Activated CD4-positive, alpha-beta T cell treated with anti-CD3 and anti-CD28 coated beads, Interleukin-2, amount 50 U/mL, for 24 hours (primary cell): ENCODE data around the gene ACVR1.

Experiments used
- DNase-seq, 2 donors: peaks; one replicate each; pipeline ENCODE4 v3.0.0-alpha.2; 2020; ENCODE audit warnings: low read depth in 1 of 2, low spot score in 1 of 2

ACVR1 gene

DNA sequence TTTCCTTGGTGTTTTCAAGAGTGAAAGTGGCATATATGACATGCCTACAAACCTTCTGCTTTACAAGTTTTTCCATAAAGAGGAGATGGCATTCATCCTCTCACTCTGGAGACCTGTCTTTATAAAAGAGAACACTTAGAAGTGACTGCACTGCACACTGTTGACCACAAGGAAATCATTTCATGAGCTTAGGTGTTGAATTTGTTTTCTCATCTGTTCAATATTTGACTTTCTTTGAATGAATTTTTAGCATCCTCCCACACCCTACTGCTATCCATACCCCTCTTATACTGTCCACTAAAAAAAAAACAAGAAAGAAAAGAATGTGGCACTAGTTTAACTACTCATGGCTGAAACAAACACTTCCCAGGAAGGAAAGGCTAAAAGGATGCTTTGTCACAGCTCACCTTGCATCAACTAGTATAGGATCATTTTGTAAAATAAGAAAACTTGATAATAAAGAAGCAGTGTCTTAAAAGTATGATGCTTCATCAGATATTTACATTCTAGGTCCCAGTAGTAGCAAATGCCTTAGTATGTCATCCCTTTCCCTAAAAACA lies 83.0 kb downstream of the ACVR1 start:
- no peak for DNase-seq

- DNase-seq: no peak
Observed at GRCh38 chr2:157792335-157793052, 83.6 kb downstream of the ACVR1 start.

DNA sequence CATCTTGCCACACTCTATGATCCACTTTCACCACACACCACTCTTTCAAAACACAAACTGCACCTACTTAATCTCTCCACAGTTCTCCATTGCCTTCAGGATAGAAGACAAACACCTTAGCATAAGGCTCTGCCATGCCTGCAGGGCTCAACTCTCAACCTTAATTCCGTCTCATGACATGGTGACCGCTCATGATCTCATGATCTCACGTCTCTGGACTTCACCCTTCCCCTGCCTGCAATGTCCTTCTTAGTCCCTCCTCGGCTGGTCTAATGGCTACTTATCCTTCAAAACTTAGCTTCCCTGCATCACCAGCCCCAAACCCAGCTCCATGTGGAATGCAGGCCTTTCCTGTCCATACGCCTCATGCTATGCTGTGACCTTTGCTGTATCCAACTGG lies 85.3 kb downstream of the ACVR1 start:
- no peak for DNase-seq

DNA sequence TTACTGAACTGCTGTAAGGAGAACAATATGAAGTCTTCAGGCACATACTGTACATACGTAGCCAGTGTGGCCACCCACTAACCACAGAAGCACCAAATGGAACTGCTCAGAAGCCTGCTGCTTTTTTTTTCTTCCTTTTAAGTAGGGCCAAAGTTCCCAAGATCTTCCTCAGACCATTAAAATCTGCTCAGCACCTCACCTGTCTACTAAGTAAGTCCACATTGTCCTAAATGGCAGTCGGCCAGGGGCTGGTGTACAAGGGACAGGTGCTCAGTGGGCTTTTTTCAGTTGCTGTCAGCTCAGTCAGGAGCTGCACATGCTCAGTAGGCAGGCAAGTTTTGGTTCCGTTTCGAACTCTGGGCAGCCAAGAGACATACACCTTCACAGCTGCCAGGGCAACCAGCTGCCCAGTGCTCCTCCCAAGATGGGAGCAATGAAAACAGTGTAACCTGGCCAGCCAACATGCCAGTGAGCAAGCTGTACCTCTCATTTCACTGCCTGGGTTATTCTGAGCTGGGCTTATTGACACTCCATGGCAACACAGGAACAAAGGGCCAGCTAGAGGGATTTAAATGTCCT lies 86.1 kb downstream of the ACVR1 start:
- DNase-seq: no peak

GRCh38 chr2:157789256-157789655 lies 86.9 kb downstream of the ACVR1 start:
- DNase-seq: no peak

DNA sequence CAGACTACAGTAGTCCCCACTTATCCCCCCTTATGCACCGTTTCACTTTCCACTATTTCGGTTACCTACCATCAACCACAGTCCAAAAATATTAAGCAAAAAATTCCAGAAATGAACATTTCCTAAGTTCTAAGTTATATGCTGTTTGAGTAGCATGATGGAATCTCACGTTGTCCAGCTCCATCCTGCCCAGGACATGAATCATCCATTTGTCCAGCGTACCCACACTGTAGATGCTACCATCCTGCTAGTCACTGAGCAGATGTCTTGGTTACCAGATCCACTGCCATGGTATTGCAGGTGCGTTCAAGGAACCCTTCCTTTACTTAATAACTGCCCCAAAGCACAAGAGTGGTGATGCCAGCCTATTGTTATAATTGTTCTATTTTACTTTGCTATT lies 87.9 kb downstream of the ACVR1 start:
- no peak for DNase-seq

DNA sequence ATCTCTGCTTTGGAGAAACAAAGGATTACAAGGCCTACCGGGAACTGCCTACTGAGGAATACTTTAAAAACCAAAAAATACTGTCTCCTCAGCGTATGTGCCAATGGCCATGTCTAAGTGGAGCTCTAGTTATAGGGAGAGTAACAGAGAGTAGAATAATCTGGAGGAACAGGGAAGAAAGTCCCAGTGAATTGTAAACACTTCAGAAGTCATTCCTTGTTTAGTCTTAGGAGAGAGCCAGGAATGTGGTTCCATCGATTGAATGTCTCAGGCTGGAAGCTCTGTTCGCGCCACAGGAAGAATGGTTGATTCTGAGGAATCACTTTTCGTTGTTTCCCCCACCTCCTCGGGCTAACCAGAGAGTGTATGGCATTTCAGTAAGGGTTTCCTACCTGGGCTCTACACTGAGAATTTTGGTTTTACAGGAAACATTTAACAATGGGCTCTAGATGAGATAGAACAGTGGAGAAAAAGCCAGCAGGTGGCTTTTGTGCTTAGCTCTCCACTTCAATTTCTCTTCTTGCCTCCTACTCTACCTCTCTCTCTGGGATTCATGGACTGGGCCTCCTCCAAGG lies 88.7 kb downstream of the ACVR1 start:
- DNase-seq: no peak

DNA sequence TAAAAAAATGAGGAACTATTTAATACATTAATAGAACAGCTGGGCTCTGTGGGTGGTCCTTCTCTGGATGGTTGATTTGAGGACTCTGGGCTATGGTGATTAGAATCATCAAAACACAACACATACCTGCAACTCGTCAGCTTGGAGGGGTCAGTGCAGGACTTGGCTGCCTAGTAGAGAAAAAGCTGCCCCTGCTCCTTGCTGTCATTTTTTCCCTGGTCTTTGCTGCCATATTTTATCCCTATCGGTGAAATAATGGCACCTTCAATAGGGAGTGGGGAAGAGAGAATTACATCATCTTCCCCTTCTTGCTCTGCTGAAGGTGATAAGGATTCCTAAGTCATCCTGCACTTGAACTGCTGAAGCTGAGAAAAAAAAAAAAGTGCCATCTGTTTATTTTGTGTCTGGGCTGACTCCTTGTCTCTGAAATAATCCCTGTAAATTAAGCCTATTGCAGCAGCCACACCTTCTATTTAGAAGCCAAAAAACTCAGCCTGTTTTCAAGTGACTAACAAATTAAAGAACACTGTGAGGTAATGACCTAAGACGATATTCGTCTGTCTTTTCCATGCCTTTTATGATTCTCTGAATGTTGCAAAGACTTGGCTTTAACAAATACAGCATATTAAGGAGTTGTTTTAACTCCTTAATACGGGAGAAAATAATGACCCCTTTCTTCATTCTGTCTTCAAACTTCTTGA lies 89.3 kb downstream of the ACVR1 start:
- no peak for DNase-seq

- no peak for DNase-seq
Observed at GRCh38 chr2:157785866-157786662, 90.1 kb downstream of the ACVR1 start.

DNA sequence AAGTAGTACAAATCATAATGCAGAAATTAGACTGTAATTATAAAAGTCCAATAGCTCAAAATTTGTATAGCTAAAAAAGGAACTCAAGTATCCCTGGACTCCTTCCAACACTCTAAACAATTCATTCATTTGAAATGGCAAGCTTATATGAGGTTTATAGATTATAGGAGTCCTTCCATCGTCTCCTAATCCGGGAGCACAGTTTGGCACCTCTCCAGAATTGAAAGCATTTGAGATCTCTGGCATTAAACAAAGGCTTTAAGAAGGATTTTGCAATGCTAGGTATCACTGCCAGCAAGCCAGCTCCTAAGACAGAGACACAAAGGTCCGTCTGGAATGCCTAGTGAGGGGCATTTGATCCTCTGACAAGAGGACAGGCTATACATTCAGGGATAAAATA lies 90.9 kb downstream of the ACVR1 start:
- DNase-seq: no peak

DNA sequence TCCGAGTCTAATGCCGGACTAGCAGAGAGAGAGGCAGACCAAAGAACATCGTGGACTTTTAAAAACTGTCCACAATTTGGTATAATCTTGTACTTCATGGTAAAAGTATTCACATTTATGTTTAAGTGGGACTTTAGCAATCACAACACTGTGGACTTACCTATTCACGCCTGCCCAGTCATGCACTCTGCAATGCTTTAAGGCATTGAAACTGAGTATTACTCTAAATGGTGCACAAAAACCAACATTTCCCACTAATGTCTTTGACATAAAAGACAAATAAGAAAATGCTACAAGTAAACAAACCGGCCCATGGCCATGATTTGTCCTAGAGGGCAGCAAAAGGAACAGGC lies 91.3 kb downstream of the ACVR1 start:
- no peak for DNase-seq

GRCh38 chr2:157784169-157784822 lies 91.8 kb downstream of the ACVR1 start:
- peak in 1 of 2 donors; percentile 11 for DNase-seq

DNA sequence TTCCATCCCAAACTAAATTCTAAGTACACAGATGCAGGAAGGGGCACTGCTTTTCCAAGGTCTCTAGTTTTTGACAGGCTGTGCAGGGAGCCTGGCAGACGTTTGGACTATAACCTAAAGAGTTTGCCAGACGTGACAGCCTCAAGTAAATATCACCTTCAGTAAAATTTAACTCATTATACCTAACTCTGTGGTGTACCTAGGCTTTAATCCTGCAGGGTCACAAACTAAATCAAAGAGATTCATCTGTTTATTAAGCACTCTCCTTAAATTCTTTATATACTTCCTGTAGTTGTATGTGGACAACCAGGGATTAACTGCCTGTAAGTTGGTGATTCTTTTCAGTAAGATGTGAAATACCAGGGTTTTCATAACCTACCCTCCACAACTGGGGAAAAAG lies 92.9 kb downstream of the ACVR1 start:
- no peak for DNase-seq

DNA sequence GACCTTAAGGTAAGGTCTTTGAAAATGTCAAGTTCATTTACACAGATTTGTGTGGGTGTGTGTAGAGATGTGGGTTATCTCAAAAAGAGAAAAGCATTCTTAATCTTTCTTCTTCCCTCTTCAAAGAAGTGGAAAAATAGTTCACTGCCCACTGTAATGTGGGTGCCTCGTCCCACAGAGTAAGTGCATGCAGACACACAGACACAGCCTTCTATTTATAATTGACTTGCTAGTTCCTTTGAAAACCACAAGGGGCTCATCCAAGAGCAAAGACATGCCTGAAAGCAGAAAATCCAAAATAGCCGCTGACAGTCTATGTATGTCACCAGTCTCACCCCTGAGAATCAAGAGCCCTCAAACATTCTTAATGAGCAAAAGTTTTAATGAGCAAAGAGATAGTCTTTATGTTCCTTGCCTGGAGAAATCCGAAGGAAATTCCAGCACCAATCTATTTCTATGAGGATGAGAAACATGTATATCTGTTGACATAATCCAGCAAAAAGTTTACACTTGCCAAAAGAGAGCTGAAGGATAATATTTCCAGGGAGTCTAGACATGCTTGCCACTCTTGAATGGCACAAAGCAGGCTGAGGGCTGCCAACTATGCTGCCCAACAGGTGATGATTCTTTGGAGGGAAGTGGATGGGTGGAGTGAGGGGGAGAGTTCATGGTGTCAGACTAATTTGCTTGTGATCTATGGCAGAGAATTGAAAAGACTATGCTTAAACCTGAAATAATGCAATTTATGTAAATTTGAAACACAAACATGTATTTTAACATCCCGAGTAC lies 93.9 kb downstream of the ACVR1 start:
- DNase-seq: peak in 1 of 2 donors; percentile 7

GRCh38 chr2:157780211-157780610 lies 95.9 kb downstream of the ACVR1 start:
- DNase-seq: no peak

DNA sequence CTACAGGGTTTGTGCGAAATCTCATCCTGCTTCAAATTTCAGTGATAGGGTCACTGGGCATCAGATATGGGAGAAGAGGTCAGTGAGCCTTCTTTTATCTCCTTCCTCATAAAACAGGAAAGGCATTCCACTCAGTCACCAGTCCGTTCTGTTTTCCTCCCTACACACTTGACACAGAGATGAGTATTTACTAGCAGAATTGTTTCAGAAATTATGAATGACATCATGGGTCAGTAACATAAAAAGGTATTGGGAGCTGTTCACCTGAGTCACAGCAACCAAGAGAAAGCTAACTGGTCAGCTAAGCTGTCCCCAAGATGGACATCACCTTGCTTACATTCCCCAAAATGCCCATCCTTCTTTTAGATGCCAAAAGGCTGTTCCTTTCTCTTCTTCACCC lies 96.3 kb downstream of the ACVR1 start:
- no peak for DNase-seq

DNA sequence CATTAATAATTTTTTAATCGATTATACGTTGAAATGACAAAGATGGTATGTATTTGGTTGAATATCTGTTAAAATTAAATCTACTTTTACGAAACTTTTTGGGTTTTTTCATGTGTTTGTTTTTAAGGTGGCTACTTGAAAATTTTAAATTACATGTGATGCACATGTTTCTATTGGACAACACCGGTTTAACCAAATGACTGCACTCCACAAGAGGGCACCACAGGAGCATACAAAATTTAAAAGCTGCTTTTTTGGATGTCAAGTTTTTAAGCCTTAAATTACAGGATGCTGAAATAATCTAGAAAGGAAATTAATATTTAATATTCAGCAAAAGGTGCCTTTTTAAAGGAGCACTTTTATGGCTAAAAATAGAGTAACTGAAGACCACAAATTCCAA lies 98.7 kb downstream of the ACVR1 start:
- peak; percentile 10 to 37 for DNase-seq

DNA sequence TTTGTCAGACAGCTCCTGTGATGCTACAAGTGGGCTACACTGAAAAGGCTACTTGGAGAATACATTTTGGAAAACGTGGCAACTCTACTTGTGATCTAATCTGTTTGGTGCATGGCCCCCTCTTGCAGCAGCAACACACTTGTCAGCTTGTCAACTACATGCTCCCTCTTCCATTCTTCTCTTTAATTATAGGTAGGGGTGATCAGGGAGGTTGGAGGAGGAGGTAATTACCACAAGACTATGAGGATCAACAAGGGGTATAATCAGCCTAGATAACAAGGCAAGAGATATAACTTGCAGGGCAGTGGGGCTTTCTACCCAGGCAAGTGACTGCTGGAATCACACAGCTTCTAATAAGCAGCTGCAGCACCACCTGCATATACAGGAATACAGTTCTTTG lies 104.9 kb downstream of the ACVR1 start:
- DNase-seq: no peak

DNA sequence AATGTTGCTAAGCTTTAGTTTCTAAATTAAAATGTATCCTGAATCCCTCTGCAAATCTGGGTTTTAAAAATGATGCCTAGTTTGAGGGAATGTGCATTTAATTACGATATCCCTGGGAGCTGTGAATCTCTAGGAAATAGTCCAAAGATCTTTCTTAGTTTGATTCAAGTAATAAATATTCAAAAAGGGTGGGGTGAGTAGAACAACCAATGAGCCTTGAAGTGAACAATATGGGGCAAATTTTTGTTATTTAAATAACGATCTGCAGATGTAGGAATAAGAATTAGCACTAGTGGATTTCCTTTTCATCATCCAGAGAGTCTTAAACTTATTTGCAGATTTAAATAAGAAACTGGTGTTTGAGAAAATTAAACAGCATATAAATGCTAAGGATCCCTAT lies 106.3 kb downstream of the ACVR1 start:
- no peak for DNase-seq

GRCh38 chr2:157764386-157764785 lies 111.7 kb downstream of the ACVR1 start:
- DNase-seq: no peak
